Bronchial epithelial cell (primary cell): ENCODE results near the gene TMEM150C. TPM values are rescaled to one million over a fixed set of nuclear protein-coding genes. Genes with fewer than 3 reads are reported as not detected.

Experiments used
- DNase-seq: peaks from one replicate; pipeline ENCODE4 v3.0.0-alpha.2; 2010; ENCODE audit warnings: low read depth
- FAIRE-seq: peaks from 2 replicates; lab custom pipeline; 2011; peaks lifted over from hg19 to GRCh38; lab: Jason Lieb, UNC
- H3K27me3 ChIP-seq: 2 replicates; pipeline ENCODE4 v1.5.1; 2011; ENCODE audit warnings: low read length; ENCODE audit not compliant: control insufficient read depth, insufficient read depth
- H3K36me3 ChIP-seq: 2 replicates; pipeline ENCODE4 v1.5.1; 2011; ENCODE audit warnings: low read length; ENCODE audit not compliant: control insufficient read depth, insufficient read depth
- H3K4me3 ChIP-seq: 2 replicates; pipeline ENCODE4 v1.5.1; 2011; ENCODE audit warnings: mild to moderate bottlenecking, low read depth, low read length, control low read depth
- total RNA-seq: library from RNA; depleted of rRNA; stranded (reverse); fragments of >200 nt; gene quantifications from 2 replicates; pipeline ENCODE4 v1.2.1, GENCODE V29; 2014
- TF ChIP-seq, protein P1 (sequence below): IDR thresholded peaks from 2 replicates; pipeline ENCODE4 v1.5.1; 2011; ENCODE audit warnings: mild to moderate bottlenecking, moderate library complexity, low read length, control low read depth, inconsistent platforms; ENCODE audit not compliant: insufficient read depth, severe bottlenecking

Gene TMEM150C
- total RNA-seq, 1 donor from 2014 or later: under 0.01 TPM

DNA sequence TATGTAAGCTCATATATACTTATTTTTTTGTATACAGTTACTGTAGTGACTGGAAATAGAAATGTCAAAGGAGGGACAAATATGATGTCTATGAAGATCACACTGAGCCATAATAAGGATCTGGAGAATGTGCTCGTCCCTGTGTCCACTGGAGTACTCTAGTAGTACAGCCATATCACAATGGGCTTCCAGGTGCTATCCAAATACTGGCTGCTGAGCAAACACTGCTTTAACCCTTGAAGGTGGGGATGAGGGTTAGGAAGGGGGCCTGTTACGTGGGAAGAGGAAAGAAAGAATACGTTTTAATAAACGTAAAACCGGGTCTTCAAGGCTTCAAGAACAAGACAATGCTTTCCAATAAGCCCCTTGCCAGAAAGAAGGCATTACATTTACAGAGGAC is 29.8 kb upstream of the TMEM150C start:
- Histone ChIP-seq H3K36me3 (no peaks in the 10 kb centered on the region), H3K27me3 (peaks cover 2% of the 10 kb centered on the region), H3K4me3 (no peak overlapping the region)
- FAIRE-seq (no peak), DNase-seq (no peak)
- TF ChIP-seq, protein P1, sequence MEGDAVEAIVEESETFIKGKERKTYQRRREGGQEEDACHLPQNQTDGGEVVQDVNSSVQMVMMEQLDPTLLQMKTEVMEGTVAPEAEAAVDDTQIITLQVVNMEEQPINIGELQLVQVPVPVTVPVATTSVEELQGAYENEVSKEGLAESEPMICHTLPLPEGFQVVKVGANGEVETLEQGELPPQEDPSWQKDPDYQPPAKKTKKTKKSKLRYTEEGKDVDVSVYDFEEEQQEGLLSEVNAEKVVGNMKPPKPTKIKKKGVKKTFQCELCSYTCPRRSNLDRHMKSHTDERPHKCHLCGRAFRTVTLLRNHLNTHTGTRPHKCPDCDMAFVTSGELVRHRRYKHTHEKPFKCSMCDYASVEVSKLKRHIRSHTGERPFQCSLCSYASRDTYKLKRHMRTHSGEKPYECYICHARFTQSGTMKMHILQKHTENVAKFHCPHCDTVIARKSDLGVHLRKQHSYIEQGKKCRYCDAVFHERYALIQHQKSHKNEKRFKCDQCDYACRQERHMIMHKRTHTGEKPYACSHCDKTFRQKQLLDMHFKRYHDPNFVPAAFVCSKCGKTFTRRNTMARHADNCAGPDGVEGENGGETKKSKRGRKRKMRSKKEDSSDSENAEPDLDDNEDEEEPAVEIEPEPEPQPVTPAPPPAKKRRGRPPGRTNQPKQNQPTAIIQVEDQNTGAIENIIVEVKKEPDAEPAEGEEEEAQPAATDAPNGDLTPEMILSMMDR: no peak

DNA sequence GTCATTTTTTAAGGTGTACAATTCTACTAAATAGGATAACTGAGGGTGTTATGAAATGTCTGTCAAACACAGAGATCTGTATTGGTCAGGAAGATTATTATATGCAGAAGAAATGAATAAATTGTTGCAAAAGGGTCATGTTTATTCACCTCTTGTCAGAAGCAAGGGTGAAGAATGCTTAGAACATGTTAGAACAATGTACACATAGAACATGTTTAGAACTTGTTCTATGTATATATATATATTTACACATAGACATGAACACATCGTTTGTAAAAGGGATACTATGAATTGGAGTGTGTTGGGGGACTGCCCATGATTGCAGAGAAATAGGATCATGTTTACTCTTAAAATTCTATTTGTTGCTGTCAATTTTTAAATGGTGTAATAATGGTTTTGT is 28.0 kb upstream of the TMEM150C start:
- Histone ChIP-seq H3K4me3 (no peak overlapping the region), H3K36me3 (no peaks in the 10 kb centered on the region), H3K27me3 (peaks cover 2% of the 10 kb centered on the region)
- TF ChIP-seq, protein P1: no peak
- peak; percentile 88 for DNase-seq
- no peak for FAIRE-seq

DNA sequence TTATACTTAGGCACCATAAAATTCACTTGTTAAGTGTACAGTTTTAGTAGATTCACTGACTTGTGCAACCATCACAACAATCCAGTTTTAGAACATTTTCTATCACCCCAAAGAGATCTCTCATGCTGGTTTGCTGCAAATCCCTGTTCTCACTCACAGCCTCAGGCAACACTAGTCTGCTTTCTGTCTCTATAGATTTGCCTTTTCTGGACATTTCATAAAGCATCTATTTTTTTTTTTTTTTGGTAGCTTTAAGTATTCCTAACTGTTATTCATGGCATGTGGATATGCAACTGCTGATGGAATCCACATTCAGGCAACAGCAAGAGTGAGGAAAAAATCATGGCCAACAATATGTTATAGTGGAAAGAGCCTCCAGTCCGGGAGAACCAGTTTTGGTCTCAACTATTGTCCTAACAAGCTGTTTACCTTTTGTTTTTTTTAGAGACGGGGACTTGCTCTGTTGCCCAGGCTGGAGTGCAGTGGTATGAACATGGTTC is 27.0 kb upstream of the TMEM150C start:
- TF ChIP-seq, protein P1: no peak
- H3K27me3 ChIP-seq: peaks cover 2% of the 10 kb centered on the region
- no peak for FAIRE-seq

DNA sequence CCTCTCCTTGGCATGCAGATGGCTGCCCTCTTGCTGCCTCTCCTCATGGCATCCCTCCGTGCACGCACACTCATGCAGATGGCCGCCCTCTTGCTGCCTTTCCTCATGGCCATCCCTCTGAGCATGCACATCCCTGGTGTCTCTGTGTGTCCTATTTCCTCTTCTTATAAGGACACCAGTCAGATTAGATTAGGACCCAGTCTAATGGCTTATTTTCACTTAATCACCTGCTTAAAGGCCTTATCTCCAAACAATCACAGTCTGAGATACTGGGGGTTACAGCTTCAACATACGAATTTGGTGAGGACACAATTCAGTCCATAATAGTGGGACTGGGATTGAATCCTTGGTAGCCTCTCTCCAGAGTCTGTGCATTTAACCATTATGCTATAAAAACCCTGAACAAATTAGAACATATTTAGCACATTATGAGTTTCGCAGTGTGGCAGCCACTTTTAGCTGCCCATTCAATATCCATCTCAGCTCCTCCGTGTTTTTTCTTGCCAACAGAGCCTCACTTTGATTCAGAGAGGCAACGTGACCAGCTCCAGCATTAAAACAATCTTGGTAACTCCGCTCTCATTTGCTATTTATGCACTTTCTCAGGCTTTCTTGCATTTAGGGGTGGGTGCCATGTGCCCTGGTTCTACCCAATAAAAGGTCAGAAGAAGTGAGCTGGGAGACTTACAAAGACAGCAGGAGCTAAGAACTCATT is 26.2 kb upstream of the TMEM150C start:
- FAIRE-seq (no peak), DNase-seq (no peak)
- TF ChIP-seq, protein P1: no peak
- H3K4me3 ChIP-seq: no peak overlapping the region
- H3K36me3 ChIP-seq: no peaks in the 10 kb centered on the region
- H3K27me3 ChIP-seq: peaks cover 2% of the 10 kb centered on the region

More for the DNA sequence above, 27.0 kb upstream of the TMEM150C start:
- DNase-seq: no peak
- H3K36me3 ChIP-seq: no peaks in the 10 kb centered on the region
- no peak overlapping the region for H3K4me3 ChIP-seq

DNA sequence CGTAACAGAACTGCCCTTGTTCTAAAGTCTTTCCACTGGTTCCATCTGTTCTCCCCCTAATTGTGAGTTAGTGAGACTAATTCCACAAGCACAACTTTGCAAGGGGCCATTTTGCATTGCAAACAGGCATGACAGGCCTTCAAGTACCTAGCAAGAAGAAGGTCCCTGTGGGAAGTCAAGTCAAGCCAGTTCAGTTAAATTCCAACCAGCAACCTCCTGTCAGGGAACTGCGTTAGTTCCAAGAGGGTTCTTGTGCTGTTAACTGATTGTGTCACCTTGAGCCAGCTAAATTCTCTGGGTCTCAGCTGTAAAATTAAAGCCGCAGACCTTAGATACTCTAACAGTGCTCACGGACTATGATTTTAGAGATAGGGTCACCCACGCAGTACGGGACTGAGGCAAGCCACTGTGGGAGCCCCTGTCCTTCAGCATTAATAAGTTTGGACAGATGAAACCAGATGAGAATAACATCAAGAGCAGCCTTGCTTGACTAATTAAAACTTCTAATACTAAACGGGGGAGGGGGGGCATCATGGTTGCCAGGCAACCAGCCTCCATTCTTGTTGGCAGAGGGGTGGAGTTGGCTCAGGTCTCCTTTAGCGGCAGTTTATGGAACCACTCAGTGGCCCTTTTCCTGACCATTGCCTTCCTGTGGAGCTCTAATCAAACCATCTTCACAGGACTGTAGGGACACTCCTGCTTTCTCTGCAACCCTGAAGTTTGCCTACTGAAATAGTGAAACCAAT is 24.1 kb upstream of the TMEM150C start:
- TF ChIP-seq, protein P1: no peak
- no peak for FAIRE-seq

More for the DNA sequence above, 24.1 kb upstream of the TMEM150C start:
- H3K27me3 ChIP-seq: peaks cover under 1% of the 10 kb centered on the region
- H3K36me3 ChIP-seq: no peaks in the 10 kb centered on the region
- DNase-seq: no peak
- no peak overlapping the region for H3K4me3 ChIP-seq
